ENCODE data around the gene RBMS1. TPM values are rescaled to one million over a fixed set of nuclear protein-coding genes. Genes with fewer than 3 reads are reported as not detected.

The RBMS1 gene
- total RNA-seq, 6 experiments from 2014 or later = 8.5 to 21.4 (median 14.3) TPM

DNA sequence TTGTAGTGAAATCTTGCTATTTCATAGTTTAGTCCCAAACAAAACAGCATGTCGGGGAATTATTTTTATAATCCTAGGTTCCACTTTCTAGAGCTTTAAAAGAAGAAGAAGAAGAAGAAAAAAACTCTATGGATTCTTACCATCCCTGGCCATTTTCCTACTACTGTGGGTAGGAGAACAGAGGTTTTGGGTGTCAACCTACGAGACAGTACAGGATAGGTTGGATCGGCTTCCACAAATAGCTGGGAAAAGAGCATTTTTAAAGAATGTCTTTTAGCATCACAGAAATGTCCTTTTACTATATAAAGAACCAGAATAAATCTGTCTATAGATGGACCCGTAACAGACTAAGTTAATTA is 65.2 kb downstream of the RBMS1 start:
- intact Hi-C loops (cut with DNase I) = no loop called here
- TF ChIP-seq, protein P1, sequence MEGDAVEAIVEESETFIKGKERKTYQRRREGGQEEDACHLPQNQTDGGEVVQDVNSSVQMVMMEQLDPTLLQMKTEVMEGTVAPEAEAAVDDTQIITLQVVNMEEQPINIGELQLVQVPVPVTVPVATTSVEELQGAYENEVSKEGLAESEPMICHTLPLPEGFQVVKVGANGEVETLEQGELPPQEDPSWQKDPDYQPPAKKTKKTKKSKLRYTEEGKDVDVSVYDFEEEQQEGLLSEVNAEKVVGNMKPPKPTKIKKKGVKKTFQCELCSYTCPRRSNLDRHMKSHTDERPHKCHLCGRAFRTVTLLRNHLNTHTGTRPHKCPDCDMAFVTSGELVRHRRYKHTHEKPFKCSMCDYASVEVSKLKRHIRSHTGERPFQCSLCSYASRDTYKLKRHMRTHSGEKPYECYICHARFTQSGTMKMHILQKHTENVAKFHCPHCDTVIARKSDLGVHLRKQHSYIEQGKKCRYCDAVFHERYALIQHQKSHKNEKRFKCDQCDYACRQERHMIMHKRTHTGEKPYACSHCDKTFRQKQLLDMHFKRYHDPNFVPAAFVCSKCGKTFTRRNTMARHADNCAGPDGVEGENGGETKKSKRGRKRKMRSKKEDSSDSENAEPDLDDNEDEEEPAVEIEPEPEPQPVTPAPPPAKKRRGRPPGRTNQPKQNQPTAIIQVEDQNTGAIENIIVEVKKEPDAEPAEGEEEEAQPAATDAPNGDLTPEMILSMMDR (IDR thresholded peaks at IDR 0.05) = no peak
- no peak for TF ChIP-seq POLR2A (IDR thresholded peaks at IDR 0.05)
- Histone ChIP-seq H3K36me3 (no peaks in the 10 kb centered on the region), H3K4me3 (no peak overlapping the region), H3K9me3 (no peaks in the 10 kb centered on the region), H3K27ac (peak overlapping the region in 2 of 3 donors; percentile 11 to 12), H3K27me3 (no peaks in the 10 kb centered on the region), H3K4me1 (peaks cover 0 to 11% (median under 1%) of the 10 kb centered on the region in 4 donors)
- DNase-seq (no peak), ATAC-seq (no peak)
- 51% methylated on average over 4 of the region's 4 CpGs for WGBS (ENCODE audit: insufficient coverage, low coverage, low lambda C conversion rate, missing lambda C conversion rate)

DNA sequence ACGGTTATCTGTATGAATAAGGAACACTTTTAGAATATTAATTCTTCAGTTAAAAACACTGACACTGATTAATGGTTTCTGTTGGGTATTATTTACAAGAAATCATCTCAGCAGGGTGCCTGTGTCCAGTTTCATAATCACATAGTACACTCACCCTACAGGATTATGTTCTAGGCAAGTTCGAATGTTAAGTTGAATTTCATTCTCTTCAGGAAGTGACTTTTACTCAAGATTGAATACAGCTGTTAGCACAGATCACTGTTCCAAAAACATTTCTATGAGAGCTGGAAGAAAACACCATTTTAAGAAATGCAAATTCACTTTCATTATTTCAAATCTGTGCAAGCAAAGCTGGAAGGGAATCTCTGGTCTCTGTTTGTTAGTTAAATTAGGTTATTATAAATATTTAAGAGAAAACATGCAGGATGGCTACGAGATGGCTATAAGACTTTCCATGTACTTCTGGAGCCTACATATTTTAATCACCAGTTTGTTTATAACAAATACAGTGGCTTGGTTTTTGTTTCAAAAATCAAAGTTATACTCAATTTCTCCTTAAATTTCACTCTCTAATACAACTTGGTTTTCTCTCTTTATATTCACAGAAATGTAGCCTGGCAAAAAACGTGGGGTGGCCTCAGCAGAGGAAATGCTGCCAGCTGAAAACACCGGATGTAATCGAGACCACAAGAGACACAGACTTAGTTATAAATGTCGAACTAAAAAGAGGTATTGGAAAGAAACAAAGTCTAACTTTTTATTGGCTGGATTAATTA is 65.8 kb downstream of the RBMS1 start:
- DNase-seq (no peak), ATAC-seq (peak in 3 of 4 donors; percentile 37 to 54 (median 38))
- H3K36me3 ChIP-seq = no peaks in the 10 kb centered on the region
- no peaks in the 10 kb centered on the region for H3K27me3 ChIP-seq
- H3K4me1 ChIP-seq = peaks cover 0 to 11% (median 0%) of the 10 kb centered on the region in 4 donors
- WGBS (ENCODE audit: insufficient coverage, low coverage, low lambda C conversion rate, missing lambda C conversion rate) = 39% methylated on average over 7 of the region's 7 CpGs
- no peaks in the 10 kb centered on the region for H3K9me3 ChIP-seq
- H3K4me3 ChIP-seq = no peak overlapping the region
- H3K27ac ChIP-seq = peak overlapping the region in 2 of 3 donors; percentile 11 to 12
- TF ChIP-seq POLR2A (IDR thresholded peaks at IDR 0.05) = no peak
- TF ChIP-seq, protein P1 (IDR thresholded peaks at IDR 0.05) = no peak
- intact Hi-C loops (cut with DNase I) = no loop called here

DNA sequence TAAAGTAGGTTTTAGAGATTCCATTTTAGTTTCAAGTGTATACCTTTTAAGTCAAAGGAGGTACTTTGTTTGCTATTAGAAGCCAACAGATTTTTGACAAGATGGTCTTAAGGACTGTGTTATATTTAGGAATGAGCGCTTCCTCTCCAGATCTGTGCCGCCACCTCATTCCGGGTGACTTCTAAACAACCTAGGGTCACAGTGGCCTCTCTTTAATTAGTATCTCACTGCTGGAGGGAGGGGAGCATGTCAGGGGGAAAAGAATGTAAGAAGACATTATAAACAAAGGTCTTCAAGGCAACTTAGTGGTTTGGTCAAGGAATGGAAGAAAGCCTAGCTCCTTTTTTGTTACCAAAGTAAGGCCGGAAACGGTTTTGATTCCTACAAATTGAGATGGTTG is 67.0 kb downstream of the RBMS1 start:
- ATAC-seq = no peak
- H3K36me3 ChIP-seq = no peaks in the 10 kb centered on the region
- no peaks in the 10 kb centered on the region for H3K9me3 ChIP-seq
- TF ChIP-seq, protein P1 (IDR thresholded peaks at IDR 0.05) = no peak
- no peak for TF ChIP-seq POLR2A (IDR thresholded peaks at IDR 0.05)
- intact Hi-C loops (cut with DNase I) = no loop called here
- no peaks in the 10 kb centered on the region for H3K27me3 ChIP-seq
- 90% methylated on average over 5 of the region's 5 CpGs for WGBS (ENCODE audit: insufficient coverage, low coverage, low lambda C conversion rate, missing lambda C conversion rate)
- DNase-seq = no peak
- no peak overlapping the region for H3K27ac ChIP-seq
- peaks cover 0 to 11% (median 0%) of the 10 kb centered on the region in 4 donors for H3K4me1 ChIP-seq
- H3K4me3 ChIP-seq = no peak overlapping the region

DNA sequence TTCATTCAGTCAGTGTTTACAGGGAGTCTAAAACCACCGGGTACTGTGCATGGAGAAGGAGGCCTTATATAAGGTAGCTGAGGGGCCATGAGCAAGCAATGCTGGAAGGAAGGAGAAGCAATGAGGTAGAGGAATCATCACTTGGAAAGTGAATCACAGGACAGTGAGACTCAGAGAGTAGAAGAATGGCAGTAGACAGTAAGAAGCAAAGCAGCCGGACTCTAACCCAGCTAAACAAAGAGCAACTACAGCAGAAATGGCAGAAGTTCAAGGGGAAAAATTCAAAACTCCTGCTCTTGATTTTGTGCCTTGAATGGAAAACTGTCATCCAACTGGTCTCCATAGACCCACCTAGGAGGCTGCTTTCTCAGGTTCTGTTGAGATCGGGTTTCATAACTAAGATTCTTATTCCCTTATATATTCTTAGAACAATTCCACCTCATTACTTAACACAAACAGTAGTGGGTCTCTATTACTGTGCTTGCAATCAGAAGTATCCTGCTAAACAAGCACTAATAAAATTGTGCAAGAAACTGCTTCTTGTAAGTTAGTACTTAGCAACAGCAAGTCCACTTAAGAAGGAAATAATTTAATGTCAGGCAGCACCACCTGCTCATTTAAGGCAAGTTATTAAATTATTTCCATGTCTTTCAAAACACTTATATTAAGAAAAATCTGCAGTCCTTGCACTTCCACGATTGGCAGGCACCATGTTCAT is 68.0 kb downstream of the RBMS1 start:
- H3K4me1 ChIP-seq = peaks cover 0 to 11% (median 0%) of the 10 kb centered on the region in 4 donors
- WGBS (ENCODE audit: insufficient coverage, low coverage, low lambda C conversion rate, missing lambda C conversion rate) = 68% methylated on average over 4 of the region's 4 CpGs
- intact Hi-C loops (cut with DNase I) = no loop called here
- H3K27ac ChIP-seq = no peak overlapping the region
- DNase-seq (no peak), ATAC-seq (peak in 1 of 4 donors; percentile 17)
- H3K36me3 ChIP-seq = no peaks in the 10 kb centered on the region
- TF ChIP-seq POLR2A (IDR thresholded peaks at IDR 0.05) = no peak
- TF ChIP-seq, protein P1 (IDR thresholded peaks at IDR 0.05) = no peak
- H3K27me3 ChIP-seq = no peaks in the 10 kb centered on the region
- no peak overlapping the region for H3K4me3 ChIP-seq
- no peaks in the 10 kb centered on the region for H3K9me3 ChIP-seq

All from right lobe of liver (tissue), 6 donors.